K562 (cell line): Measurements from ENCODE around the gene ITGA1.

Source experiments
- CBFA2T2 ChIP-seq: fragments of 450-650 bp; conservative IDR thresholded peaks from 2 replicates; pipeline ENCODE4 v1.6.1; 2017; ENCODE audit warnings: mild to moderate bottlenecking
- ETV1 ChIP-seq: fragments of 450-650 bp; conservative IDR thresholded peaks from 2 replicates; pipeline ENCODE4 v1.6.1; 2016; ENCODE audit warnings: missing genetic modification characterization, control low read depth, low read depth, missing compliant biosample characterization
- HCFC1 ChIP-seq: IDR thresholded peaks from 2 replicates; pipeline ENCODE4 v1.6.1; 2012; ENCODE audit warnings: low read depth, low read length, improper control_type of control experiment
- NFIC ChIP-seq: fragments of 450-650 bp; IDR thresholded peaks from 2 replicates; pipeline ENCODE4 v1.6.1; 2017; ENCODE audit warnings: mild to moderate bottlenecking, inconsistent platforms
- POLR2A ChIP-seq: fragments of 450-650 bp; conservative IDR thresholded peaks from 2 replicates; pipeline ENCODE4 v1.6.1; 2016
- SMAD3 ChIP-seq: fragments of 450-650 bp; formaldehyde crosslinking; conservative IDR thresholded peaks from 2 replicates; pipeline ENCODE4 v1.4.0; 2020; ENCODE audit warnings: mild to moderate bottlenecking
- TF ChIP-seq, protein P1 (sequence below): fragments of 250-450 bp; sonication (Bioruptor Pico); IDR thresholded peaks from 2 replicates; pipeline ENCODE4 v1.4.0; 2020; ENCODE audit warnings: mild to moderate bottlenecking

DNA sequence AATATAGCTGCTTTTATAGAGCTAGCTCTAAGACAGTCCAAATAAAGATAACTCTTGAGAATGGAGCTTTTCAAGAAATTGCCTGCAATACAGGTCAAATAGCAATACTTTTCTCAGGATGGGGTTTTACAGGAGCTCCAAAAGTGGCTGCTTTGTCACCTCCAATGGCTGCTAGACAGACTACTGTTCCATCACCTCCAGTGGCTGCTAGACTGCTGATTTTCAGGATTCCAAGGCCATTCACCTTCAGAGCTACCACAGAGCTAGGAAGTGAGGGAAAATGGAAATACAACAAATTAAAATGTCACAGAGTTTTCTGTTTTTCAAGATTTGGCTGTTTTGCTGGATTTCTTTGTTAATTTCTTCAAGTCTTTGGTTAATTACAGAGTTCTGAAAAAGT, 8.5 kb upstream of the ITGA1 start:
- TF ChIP-seq ETV1 (tag), result no peak
- TF ChIP-seq HCFC1, result no peak
- TF ChIP-seq, protein P1, sequence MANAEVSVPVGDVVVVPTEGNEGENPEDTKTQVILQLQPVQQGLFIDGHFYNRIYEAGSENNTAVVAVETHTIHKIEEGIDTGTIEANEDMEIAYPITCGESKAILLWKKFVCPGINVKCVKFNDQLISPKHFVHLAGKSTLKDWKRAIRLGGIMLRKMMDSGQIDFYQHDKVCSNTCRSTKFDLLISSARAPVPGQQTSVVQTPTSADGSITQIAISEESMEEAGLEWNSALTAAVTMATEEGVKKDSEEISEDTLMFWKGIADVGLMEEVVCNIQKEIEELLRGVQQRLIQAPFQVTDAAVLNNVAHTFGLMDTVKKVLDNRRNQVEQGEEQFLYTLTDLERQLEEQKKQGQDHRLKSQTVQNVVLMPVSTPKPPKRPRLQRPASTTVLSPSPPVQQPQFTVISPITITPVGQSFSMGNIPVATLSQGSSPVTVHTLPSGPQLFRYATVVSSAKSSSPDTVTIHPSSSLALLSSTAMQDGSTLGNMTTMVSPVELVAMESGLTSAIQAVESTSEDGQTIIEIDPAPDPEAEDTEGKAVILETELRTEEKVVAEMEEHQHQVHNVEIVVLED (CRISPR knock-in tag), result no peak
- no peak for TF ChIP-seq CBFA2T2
- no peak for TF ChIP-seq SMAD3 (CRISPR knock-in tag)
- no peak for TF ChIP-seq NFIC
- no peak for TF ChIP-seq POLR2A
